OCI-LY3 (cell line): ENCODE measurements around the gene PLCH2.

Experiments
- H2AFZ ChIP-seq: fragments of 200-600, 300-600 bp; shearing (Covaris generic); 2 replicates; pipeline ENCODE4 v1.6.0; 2014; ENCODE audit warnings: antibody characterized with exemption, low read depth, low read length
- H3K27ac ChIP-seq: fragments of 200-600, 300-600 bp; sonication (generic); 2 replicates; pipeline ENCODE4 v1.5.1; 2014; ENCODE audit warnings: mild to moderate bottlenecking, low read length, moderate library complexity, mixed read lengths
- H3K27me3 ChIP-seq: fragments of 200-600, 300-600 bp; sonication (generic); 2 replicates; pipeline ENCODE4 v1.6.1; 2014; ENCODE audit warnings: low read depth, low read length, mixed read lengths
- H3K36me3 ChIP-seq: fragments of 200-600, 300-600 bp; sonication (generic); replicated peaks from 2 replicates; pipeline ENCODE3; 2014; ENCODE audit warnings: low read depth, low read length, mixed read lengths
- H3K4me1 ChIP-seq: fragments of 300-600, 200-600 bp; sonication (generic); 2 replicates; pipeline ENCODE4 v1.6.1; 2014; ENCODE audit warnings: low read length, mixed read lengths
- H3K4me2 ChIP-seq: fragments of 200-600, 300-600 bp; sonication (generic); 2 replicates; pipeline ENCODE4 v1.6.1; 2014; ENCODE audit warnings: low read length, mixed read lengths
- H3K4me3 ChIP-seq: fragments of 300-600, 200-600 bp; sonication (generic); 2 replicates; pipeline ENCODE4 v1.5.1; 2014; ENCODE audit warnings: antibody characterized with exemption, mild to moderate bottlenecking, low read length, moderate library complexity
- H3K79me2 ChIP-seq: fragments of 300-600, 200-600 bp; shearing (Covaris generic); 2 replicates; pipeline ENCODE4 v1.6.1; 2014; ENCODE audit warnings: mild to moderate bottlenecking, low read length, mixed read lengths
- H3K9ac ChIP-seq: fragments of 300-600, 200-600 bp; shearing (Covaris generic); 2 replicates; pipeline ENCODE4 v1.6.0; 2014; ENCODE audit warnings: mild to moderate bottlenecking, low read length, moderate library complexity
- H3K9me3 ChIP-seq: fragments of 200-600, 300-600 bp; shearing (Covaris generic); 2 replicates; pipeline ENCODE4 v1.6.1; 2014; ENCODE audit warnings: low read length, mixed read lengths; ENCODE audit not compliant: insufficient read depth
- H4K20me1 ChIP-seq: fragments of 200-600, 300-600 bp; sonication (generic); 2 replicates; pipeline ENCODE4 v1.6.1; 2016; ENCODE audit warnings: low read length, mixed read lengths; ENCODE audit not compliant: insufficient read depth
- EZH2phosphoT487 ChIP-seq: fragments of 200-600 bp; shearing (Covaris generic); IDR thresholded peaks from 2 replicates; pipeline ENCODE4 v1.6.1; 2018; ENCODE audit warnings: antibody characterized with exemption, mixed run types, low read depth
- TF ChIP-seq, protein P1 (sequence below): fragments of 200-600, 300-600 bp; sonication (generic); IDR thresholded peaks from 2 replicates; pipeline ENCODE4 v1.5.1; 2014; ENCODE audit warnings: antibody characterized with exemption, low read length, low read depth

Gene PLCH2

DNA sequence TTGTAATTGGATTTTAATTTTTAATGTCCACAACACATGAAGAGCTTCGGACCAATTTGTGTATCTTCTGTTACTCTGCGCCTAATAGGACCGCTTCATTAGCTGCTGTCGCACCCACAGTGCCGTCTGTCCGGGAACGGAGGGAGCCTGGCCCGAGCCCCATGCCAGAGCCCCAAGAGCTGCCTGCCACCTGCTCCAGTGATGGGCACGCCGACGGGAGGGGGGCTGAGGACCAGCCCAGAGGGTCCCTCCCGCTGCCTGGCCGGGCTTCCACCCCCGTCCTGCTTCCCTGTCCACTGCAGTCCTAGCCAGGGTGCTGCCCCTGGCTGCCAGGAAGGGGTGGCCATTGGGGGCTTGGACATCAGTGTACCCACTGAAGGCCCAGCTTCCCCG, 30.3 kb upstream of the PLCH2 start:
- Histone ChIP-seq H3K9me3 (no peaks in the 10 kb centered on the region), H4K20me1 (no peaks in the 10 kb centered on the region), H3K27ac (no peak overlapping the region), H3K9ac (no peak overlapping the region), H3K79me2 (no peaks in the 10 kb centered on the region), H2AFZ (no peak overlapping the region), H3K27me3 (no peaks in the 10 kb centered on the region), H3K4me1 (no peaks in the 10 kb centered on the region), H3K36me3 (no peaks in the 10 kb centered on the region), H3K4me3 (no peak overlapping the region), H3K4me2 (no peak overlapping the region)
- TF ChIP-seq EZH2phosphoT487: no peak
- TF ChIP-seq, protein P1, sequence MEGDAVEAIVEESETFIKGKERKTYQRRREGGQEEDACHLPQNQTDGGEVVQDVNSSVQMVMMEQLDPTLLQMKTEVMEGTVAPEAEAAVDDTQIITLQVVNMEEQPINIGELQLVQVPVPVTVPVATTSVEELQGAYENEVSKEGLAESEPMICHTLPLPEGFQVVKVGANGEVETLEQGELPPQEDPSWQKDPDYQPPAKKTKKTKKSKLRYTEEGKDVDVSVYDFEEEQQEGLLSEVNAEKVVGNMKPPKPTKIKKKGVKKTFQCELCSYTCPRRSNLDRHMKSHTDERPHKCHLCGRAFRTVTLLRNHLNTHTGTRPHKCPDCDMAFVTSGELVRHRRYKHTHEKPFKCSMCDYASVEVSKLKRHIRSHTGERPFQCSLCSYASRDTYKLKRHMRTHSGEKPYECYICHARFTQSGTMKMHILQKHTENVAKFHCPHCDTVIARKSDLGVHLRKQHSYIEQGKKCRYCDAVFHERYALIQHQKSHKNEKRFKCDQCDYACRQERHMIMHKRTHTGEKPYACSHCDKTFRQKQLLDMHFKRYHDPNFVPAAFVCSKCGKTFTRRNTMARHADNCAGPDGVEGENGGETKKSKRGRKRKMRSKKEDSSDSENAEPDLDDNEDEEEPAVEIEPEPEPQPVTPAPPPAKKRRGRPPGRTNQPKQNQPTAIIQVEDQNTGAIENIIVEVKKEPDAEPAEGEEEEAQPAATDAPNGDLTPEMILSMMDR: no peak

DNA sequence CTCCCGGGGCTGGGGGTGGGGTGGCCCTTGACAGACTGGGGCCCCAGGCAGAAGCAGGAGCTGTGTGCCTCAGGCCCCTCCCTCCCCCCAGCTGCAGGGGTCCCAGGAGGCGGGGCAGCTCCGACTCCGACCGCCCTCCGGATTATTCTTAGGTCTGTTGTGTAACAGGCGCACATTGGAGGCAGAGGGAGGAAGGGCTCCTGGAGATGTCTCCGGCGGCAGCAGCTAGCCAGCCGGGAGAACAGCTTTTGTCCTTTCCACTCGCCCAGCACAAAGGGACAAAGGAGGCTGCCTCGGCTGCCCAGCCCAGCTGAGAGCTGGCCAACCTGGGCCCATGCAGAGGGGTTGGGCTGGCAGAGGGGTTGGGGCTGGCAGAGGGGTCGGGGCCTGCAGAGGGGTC, 29.7 kb upstream of the PLCH2 start:
- H3K27me3 ChIP-seq: no peaks in the 10 kb centered on the region
- no peaks in the 10 kb centered on the region for H3K79me2 ChIP-seq
- no peaks in the 10 kb centered on the region for H3K4me1 ChIP-seq

DNA sequence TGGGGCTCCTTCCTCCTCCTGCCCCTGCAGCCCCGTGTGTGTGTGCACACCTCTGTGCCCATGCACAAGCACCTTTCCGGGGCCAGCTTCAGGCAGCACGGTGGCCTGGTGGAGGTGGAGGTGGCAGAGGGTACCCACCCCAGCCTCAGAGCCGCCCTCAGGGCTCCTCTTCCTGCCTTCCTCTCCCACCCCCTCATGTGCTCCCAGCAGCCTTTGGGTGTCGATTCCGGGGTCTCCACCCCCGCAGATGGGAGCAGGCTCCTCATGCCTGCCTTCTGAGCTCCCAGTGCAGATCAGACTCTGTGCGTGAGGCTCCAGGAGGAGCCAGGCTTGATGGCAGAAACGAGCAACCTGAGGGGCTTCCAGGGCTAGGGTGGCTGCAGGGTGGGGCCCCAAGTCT, 29.2 kb upstream of the PLCH2 start:
- H4K20me1 ChIP-seq: no peaks in the 10 kb centered on the region
- no peaks in the 10 kb centered on the region for H3K4me1 ChIP-seq
- H3K36me3 ChIP-seq: no peaks in the 10 kb centered on the region
- H2AFZ ChIP-seq: no peak overlapping the region
- H3K27me3 ChIP-seq: no peaks in the 10 kb centered on the region
- no peak for TF ChIP-seq EZH2phosphoT487
- TF ChIP-seq, protein P1: no peak
- no peak overlapping the region for H3K27ac ChIP-seq
- no peak overlapping the region for H3K4me3 ChIP-seq
- no peaks in the 10 kb centered on the region for H3K79me2 ChIP-seq
- H3K9ac ChIP-seq: no peak overlapping the region
- H3K4me2 ChIP-seq: no peak overlapping the region
- no peaks in the 10 kb centered on the region for H3K9me3 ChIP-seq

More for the DNA sequence above, 29.7 kb upstream of the PLCH2 start:
- H3K4me2 ChIP-seq: no peak overlapping the region
- H3K27ac ChIP-seq: no peak overlapping the region
- TF ChIP-seq, protein P1: no peak
- TF ChIP-seq EZH2phosphoT487: no peak
- H2AFZ ChIP-seq: no peak overlapping the region
- H3K9ac ChIP-seq: no peak overlapping the region
- H3K36me3 ChIP-seq: no peaks in the 10 kb centered on the region
- no peaks in the 10 kb centered on the region for H3K9me3 ChIP-seq
- no peaks in the 10 kb centered on the region for H4K20me1 ChIP-seq
- H3K4me3 ChIP-seq: no peak overlapping the region

DNA sequence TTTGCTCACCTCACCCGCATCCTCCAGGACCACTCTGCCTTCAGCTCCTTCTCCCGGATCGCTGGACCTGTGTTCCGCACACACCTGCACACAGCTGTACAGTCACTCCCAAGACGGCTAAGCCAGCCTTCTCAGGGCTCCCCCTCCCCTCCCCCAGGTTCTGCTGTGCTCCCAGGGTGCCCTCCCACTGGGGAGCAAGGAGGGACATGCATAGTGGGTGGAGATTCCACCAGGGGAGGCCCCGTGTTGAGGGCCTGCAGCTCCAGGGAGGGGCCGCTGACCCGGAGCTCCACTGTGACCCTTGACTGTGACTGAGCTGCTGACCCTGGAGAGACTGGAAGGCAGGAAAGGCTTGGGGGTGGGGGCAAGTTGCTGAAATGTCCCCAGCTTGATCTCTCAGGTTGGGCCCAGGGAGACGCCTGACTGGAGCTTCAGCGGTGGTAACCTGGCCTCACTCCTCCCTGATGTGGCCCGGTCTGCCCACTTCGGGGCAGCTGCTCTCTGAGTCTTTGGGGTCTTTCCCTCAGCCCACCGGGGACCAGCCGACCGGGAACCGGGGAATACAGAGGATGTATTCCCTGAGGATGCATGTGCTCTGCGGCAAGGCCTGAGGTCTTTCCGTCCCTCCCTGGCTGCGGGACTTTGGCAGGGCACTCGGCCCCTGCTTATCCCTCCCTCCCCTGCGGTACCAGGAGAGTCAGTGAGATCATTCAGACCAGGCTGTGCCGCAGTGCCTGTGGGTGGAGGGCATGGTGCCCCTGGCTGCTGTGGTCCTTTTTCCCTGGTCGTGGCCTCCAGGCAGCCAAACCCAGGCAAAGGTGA, 28.6 kb upstream of the PLCH2 start:
- Histone ChIP-seq H3K27ac (no peak overlapping the region), H3K36me3 (no peaks in the 10 kb centered on the region), H3K4me2 (no peak overlapping the region), H4K20me1 (no peaks in the 10 kb centered on the region), H2AFZ (no peak overlapping the region), H3K27me3 (no peaks in the 10 kb centered on the region), H3K4me3 (no peak overlapping the region), H3K4me1 (no peaks in the 10 kb centered on the region), H3K79me2 (no peaks in the 10 kb centered on the region), H3K9me3 (no peaks in the 10 kb centered on the region), H3K9ac (no peak overlapping the region)
- TF ChIP-seq EZH2phosphoT487: no peak
- TF ChIP-seq, protein P1: no peak
